ENCODE results near the gene HECTD4. TPM values are rescaled to one million over a fixed set of nuclear protein-coding genes. Genes with fewer than 3 reads are reported as not detected.

Gene HECTD4
- total and polyA plus RNA-seq, 2 of the 4 experiments (the other 2 are of a cell fraction), result 12.9 to 13.0 TPM

- CTCF ChIA-PET, result interaction anchor here (0.5 kb wide), 1 partner anchor 27 kb away, joined by 4 read pairs; no protein-coding TSS in a partner anchor
- DNase-seq, result no peak
Observed at GRCh38 chr12:112340230-112340629, 42.0 kb downstream of the HECTD4 start.

More at GRCh38 chr12:112340230-112340629, 42.0 kb downstream of the HECTD4 start:
- no peak overlapping the region for H3K56ac ChIP-seq (ENCODE audit: extremely low read depth, insufficient read depth, low read length)
- no peak overlapping the region for H4K8ac ChIP-seq (ENCODE audit: low read depth in 2 of 2, low read length in 2 of 2)
- H2BK15ac ChIP-seq (ENCODE audit: low read depth, low read length), result no peak overlapping the region
- H2BK120ac ChIP-seq (ENCODE audit: low read depth, low read length), result no peak overlapping the region
- in situ Hi-C loops (cut with MboI; ENCODE audit: low sequenced_read_pairs) (no loop called here), dilution Hi-C loops (cut with HindIII; ENCODE audit: low sequenced_read_pairs, unreplicated experiment) (no loop called here), intact Hi-C loops (cut with micrococcal nuclease) (no loop called here)
- no peak overlapping the region for H2BK20ac ChIP-seq (ENCODE audit: low read depth, low read length)
- no TSS peak for BruUV-seq (replicated peaks)
- POLR2A ChIA-PET (ENCODE audit: unreplicated experiment), result no interaction called here
- no peak overlapping the region for H3K4me2 ChIP-seq (ENCODE audit: low read depth, low read length)
- no peak overlapping the region for H3K18ac ChIP-seq (ENCODE audit: low read depth, low read length)
- H3K4ac ChIP-seq (ENCODE audit: low read depth, low read length), result no peak overlapping the region
- H4K91ac ChIP-seq (ENCODE audit: insufficient read depth, low read depth, low read length), result no peak overlapping the region
- no peak overlapping the region for H3K4me3 ChIP-seq (ENCODE audit: insufficient read depth, low read depth, low read length)
- H3K4me1 ChIP-seq (ENCODE audit: control insufficient read depth, insufficient read depth, low read length), result no peaks in the 10 kb centered on the region
- H2AFZ ChIP-seq (replicated peaks; ENCODE audit: low read length, poor library complexity), result no peak overlapping the region
- H3K14ac ChIP-seq (replicated peaks; ENCODE audit: low read depth, low read length), result no peak overlapping the region
- H3K23ac ChIP-seq (ENCODE audit: low read depth, low read length), result no peak overlapping the region
- H3K36me3 ChIP-seq (ENCODE audit: control insufficient read depth, insufficient read depth, low read length), result 0 out of 2 replicates have a peak, but pooled peaks cover 2% of the 10 kb centered on the region
- H3K27ac ChIP-seq (ENCODE audit: insufficient read depth, low read length), result no peak overlapping the region
- peaks cover 23% of the 10 kb centered on the region for H4K20me1 ChIP-seq (ENCODE audit: insufficient read depth, low read length)
- no CpG with 5 or more reads among the region's 3 CpGs for WGBS, 2 experiments (ENCODE audit: extremely low coverage in 2 of 2, insufficient read length in 1 of 2)
- no peak overlapping the region for H3K9ac ChIP-seq (ENCODE audit: low read depth, low read length)
- H3K9me1 ChIP-seq (ENCODE audit: insufficient read depth, low read length), result peaks cover 2% of the 10 kb centered on the region
- no peak overlapping the region for H4K5ac ChIP-seq (ENCODE audit: low read depth, low read length)
- ATAC-seq (ENCODE audit: low read depth), result no peak
- H2AK5ac ChIP-seq (ENCODE audit: low read depth, low read length), result no peak overlapping the region
- H2AK9ac ChIP-seq (replicated peaks; ENCODE audit: low read depth, low read length, poor library complexity), result no peak overlapping the region
- no peaks in the 10 kb centered on the region for H3K9me3 ChIP-seq (ENCODE audit: control insufficient read depth, insufficient read depth, low read length)
- peaks cover 37 to 57% of the 10 kb centered on the region in 2 experiments for H3K79me1 ChIP-seq (ENCODE audit: low read depth in 1 of 2, low read length in 2 of 2)
- TF ChIP-seq NFE2L2 (IDR thresholded peaks at IDR 0.05; ENCODE audit: low read depth, low read length) (no peak), SMC3 (IDR thresholded peaks at IDR 0.05; ENCODE audit: low read depth, low read length) (no peak), POLR2A (IDR thresholded peaks at IDR 0.05; ENCODE audit: low read depth, low read length) (no peak), CEBPB (IDR thresholded peaks at IDR 0.05; ENCODE audit: low read depth, low read length) (no peak), MXI1 (IDR thresholded peaks at IDR 0.05; ENCODE audit: borderline replicate concordance, low read depth, low read length) (no peak), USF2 (IDR thresholded peaks at IDR 0.05; ENCODE audit: low read depth, low read length) (no peak), MAFK (IDR thresholded peaks at IDR 0.05; ENCODE audit: low read depth, low read length) (no peak), FOS (IDR thresholded peaks at IDR 0.05; ENCODE audit: low read depth, low read length) (no peak), ELK1 (IDR thresholded peaks at IDR 0.05; ENCODE audit: borderline replicate concordance, low read depth, low read length) (no peak), MAZ (IDR thresholded peaks at IDR 0.05; ENCODE audit: borderline replicate concordance, low read depth, low read length) (no peak), CTCF (conservative IDR thresholded peaks at IDR 0.05; ENCODE audit: low read depth, low read length) (no peak), RFX5 (IDR thresholded peaks at IDR 0.05; ENCODE audit: low read depth, low read length) (no peak), BHLHE40 (IDR thresholded peaks at IDR 0.05; ENCODE audit: low read depth, low read length) (no peak), CHD1 (IDR thresholded peaks at IDR 0.05; ENCODE audit: low read depth, low read length) (no peak), RAD21 (IDR thresholded peaks at IDR 0.05; ENCODE audit: low read length) (no peak), RCOR1 (IDR thresholded peaks at IDR 0.05; ENCODE audit: insufficient replicate concordance, low read length) (no peak)
- H3K27me3 ChIP-seq (ENCODE audit: control insufficient read depth, insufficient read depth, low read length), result no peaks in the 10 kb centered on the region
- no peak overlapping the region for H2BK5ac ChIP-seq (ENCODE audit: low read depth, low read length, poor library complexity, severe bottlenecking)

Measured in IMR-90 (cell line).